H1 (cell line): Measurements from ENCODE around the gene KCTD15. TPM values are rescaled to one million over a fixed set of nuclear protein-coding genes. Genes with fewer than 3 reads are reported as not detected.

ENCODE experiments used
- BACH1 ChIP-seq: IDR thresholded peaks from 2 replicates; pipeline ENCODE4 v1.6.1; 2012; ENCODE audit warnings: low read length, improper control_type of control experiment
- CBX5 ChIP-seq: fragments of 300-800, 300-1000 bp; sonication (generic); IDR thresholded peaks from 2 replicates; pipeline ENCODE4 v1.7.1; 2016; ENCODE audit warnings: antibody characterized with exemption, low read length, low read depth
- GTF2F1 ChIP-seq: IDR thresholded peaks from 2 replicates; pipeline ENCODE4 v1.6.1; 2012; ENCODE audit warnings: low read depth, low read length, improper control_type of control experiment, borderline replicate concordance
- HDAC2 ChIP-seq, 2 experiments: fragments of 300-600 bp in 1 of 2; sonication (generic) in 1 of 2; IDR thresholded peaks; 2 replicates each; pipeline ENCODE4 v1.6.1; 2011 to 2012; ENCODE audit warnings: low read depth in 2 of 2, low read length in 2 of 2, mild to moderate bottlenecking in 2 of 2, moderate library complexity in 2 of 2, borderline replicate concordance in 1 of 2, inconsistent platforms in 1 of 2
- KDM1A ChIP-seq: fragments of 200-600, 300-600 bp; sonication (generic); IDR thresholded peaks from 2 replicates; pipeline ENCODE4 v1.7.1; 2016; ENCODE audit warnings: mild to moderate bottlenecking, low read length, borderline replicate concordance
- KDM4A ChIP-seq: IDR thresholded peaks from one replicate; pipeline ENCODE4 v1.7.1; 2012; ENCODE audit warnings: low read depth, mild to moderate bottlenecking, moderate library complexity, low read length, inconsistent platforms; ENCODE audit not compliant: severe bottlenecking
- NANOG ChIP-seq: IDR thresholded peaks from 2 replicates; pipeline ENCODE4 v1.6.1; 2011; ENCODE audit warnings: low read length, low read depth, mild to moderate bottlenecking, inconsistent platforms; ENCODE audit not compliant: insufficient read depth, poor library complexity, severe bottlenecking
- RNF2 ChIP-seq: fragments of 200-900, 300-1000 bp; sonication (generic); IDR thresholded peaks from 2 replicates; pipeline ENCODE4 v1.7.1; 2016; ENCODE audit warnings: borderline replicate concordance, low read depth, mild to moderate bottlenecking, antibody characterized with exemption, low read length; ENCODE audit not compliant: poor library complexity, severe bottlenecking; ENCODE audit errors: missing control alignments
- RXRA ChIP-seq: IDR thresholded peaks from 2 replicates; pipeline ENCODE4 v1.6.1; 2011; ENCODE audit warnings: low read depth, mild to moderate bottlenecking, low read length, moderate library complexity; ENCODE audit not compliant: insufficient read depth
- SRF ChIP-seq: IDR thresholded peaks from 2 replicates; pipeline ENCODE4 v1.6.1; 2011; ENCODE audit warnings: mild to moderate bottlenecking, low read depth, low read length, moderate library complexity
- SUZ12 ChIP-seq: fragments of 200-600 bp; sonication (generic); IDR thresholded peaks from 2 replicates; pipeline ENCODE4 v1.6.1; 2012; ENCODE audit warnings: mild to moderate bottlenecking, inconsistent platforms, low read length, moderate library complexity, mixed read lengths
- TBP ChIP-seq: IDR thresholded peaks from 2 replicates; pipeline ENCODE4 v1.6.1; 2011; ENCODE audit warnings: low read depth, low read length, improper control_type of control experiment
- TCF12 ChIP-seq: IDR thresholded peaks from 2 replicates; pipeline ENCODE4 v1.6.1; 2011; ENCODE audit warnings: low read depth, mild to moderate bottlenecking, low read length
- polyA plus RNA-seq, 7 experiments: library from polyadenylated mRNA; depleted of rRNA in 3 of 7; stranded (reverse) in 5 of 7; unstranded in 2 of 7; fragments of >200 nt in 5 of 7; fragments of 200-250 nt in 2 of 7; gene quantifications; 1 replicate in 5 of 7; 2 replicates in 1 of 7; 4 replicates in 1 of 7; pipeline versions ENCODE4 v1.2.1 to v1.2.3, GENCODE V29; 2011 to 2013; ENCODE audit warnings: missing spikeins in 2 of 7, mixed read lengths in 2 of 7
- total RNA-seq: library from RNA; stranded (reverse); fragmentation: NEBNext Ultra II Directional; extraction: Animal tissue kit (Norgen Biotek cat#: 25700); gene quantifications from 2 replicates; pipeline ENCODE4 v1.2.1, GENCODE V29; 2021
- TF ChIP-seq, protein P1 (sequence below): IDR thresholded peaks from 2 replicates; pipeline ENCODE4 v1.6.1; 2012; ENCODE audit warnings: inconsistent platforms
- TF ChIP-seq, protein P2 (sequence below), 3 experiments: IDR thresholded peaks; 1 replicate in 2 of 3; 2 replicates in 1 of 3; pipeline versions ENCODE4 v1.5.1 to v1.6.1; 2011; ENCODE audit warnings: low read length in 3 of 3, mild to moderate bottlenecking in 3 of 3, inconsistent platforms in 2 of 3, low read depth in 1 of 3, moderate library complexity in 1 of 3; ENCODE audit not compliant: insufficient read depth in 1 of 3; ENCODE audit errors: control extremely low read depth in 1 of 3
- TF ChIP-seq, protein P3 (sequence below): IDR thresholded peaks from 2 replicates; pipeline ENCODE4 v1.6.1; 2012; ENCODE audit warnings: inconsistent platforms
- TF ChIP-seq, protein P4 (sequence below): IDR thresholded peaks from 2 replicates; pipeline ENCODE4 v1.6.1; 2011; ENCODE audit warnings: low read length, improper control_type of control experiment

KCTD15 gene
- total and polyA plus RNA-seq, 2 of the 8 experiments (the other 6 are each of a cell fraction or from before 2014, with no cell fraction given): 25.1 to 27.0 TPM

DNA sequence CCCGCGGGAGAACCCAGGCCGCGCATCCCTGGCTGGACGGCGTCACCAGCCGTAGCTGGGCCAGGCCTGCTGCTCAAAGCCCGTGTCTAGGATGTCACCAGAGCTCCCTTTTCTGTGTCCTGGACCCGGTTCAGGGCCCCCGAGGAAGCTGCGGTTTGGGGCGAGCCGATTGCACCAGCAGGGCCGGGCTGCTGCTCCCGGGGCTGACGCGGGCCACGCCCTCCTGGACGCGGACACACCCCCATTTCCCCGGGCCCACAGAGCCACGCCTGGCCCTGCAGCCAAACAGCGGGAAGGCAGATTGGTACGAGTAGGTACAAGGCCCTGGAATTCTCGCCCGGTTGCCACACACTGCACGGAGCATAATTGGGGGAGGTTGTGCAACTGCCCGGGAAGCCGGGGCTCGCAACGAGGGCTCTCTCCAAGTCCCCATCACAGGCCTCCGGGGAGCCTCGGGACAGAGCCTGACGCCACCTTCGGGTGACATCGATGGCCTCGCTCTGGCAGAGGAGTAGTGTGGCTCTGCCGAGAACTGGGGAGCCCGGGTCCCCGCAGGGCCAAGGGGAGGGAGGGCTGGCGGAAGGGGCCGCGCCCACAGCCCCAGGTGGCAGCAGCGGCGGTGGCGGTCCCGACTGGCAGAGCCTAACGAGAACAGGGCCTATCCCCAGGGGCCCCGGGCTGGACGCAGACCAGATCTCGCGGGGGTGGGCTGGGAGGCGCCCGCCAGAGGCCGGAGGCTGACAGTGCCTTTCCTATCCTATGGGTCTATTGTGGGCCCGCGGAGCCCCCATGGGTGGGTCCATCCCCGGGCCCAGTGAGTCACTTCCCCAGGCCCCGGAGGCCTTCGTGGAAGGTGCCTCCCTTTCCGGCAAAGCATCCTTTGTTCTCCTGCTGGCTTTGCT is 23.5 kb downstream of the KCTD15 start (continued):
- TF ChIP-seq, protein P1, sequence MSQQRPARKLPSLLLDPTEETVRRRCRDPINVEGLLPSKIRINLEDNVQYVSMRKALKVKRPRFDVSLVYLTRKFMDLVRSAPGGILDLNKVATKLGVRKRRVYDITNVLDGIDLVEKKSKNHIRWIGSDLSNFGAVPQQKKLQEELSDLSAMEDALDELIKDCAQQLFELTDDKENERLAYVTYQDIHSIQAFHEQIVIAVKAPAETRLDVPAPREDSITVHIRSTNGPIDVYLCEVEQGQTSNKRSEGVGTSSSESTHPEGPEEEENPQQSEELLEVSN: 0 out of 2 replicates have a peak, but pooled peaks have one; percentile 37
- TF ChIP-seq GTF2F1 (no peak), NANOG (no peak), TBP (peak; percentile 29; the same call in 1 of the 2 replicates), KDM4A (peak; percentile 59), SUZ12 (no peak), CBX5 (no peak), SRF (no peak), BACH1 (no peak; the same call in 1 of the 2 replicates), RNF2 (no peak), HDAC2 (IDR thresholded peaks at IDR 0.05; ENCODE audit: borderline replicate concordance in 1 of 2, low read depth in 2 of 2, low read length in 2 of 2) (no peak), KDM1A (no peak), RXRA (no peak), TCF12 (no peak)
- TF ChIP-seq, protein P2, sequence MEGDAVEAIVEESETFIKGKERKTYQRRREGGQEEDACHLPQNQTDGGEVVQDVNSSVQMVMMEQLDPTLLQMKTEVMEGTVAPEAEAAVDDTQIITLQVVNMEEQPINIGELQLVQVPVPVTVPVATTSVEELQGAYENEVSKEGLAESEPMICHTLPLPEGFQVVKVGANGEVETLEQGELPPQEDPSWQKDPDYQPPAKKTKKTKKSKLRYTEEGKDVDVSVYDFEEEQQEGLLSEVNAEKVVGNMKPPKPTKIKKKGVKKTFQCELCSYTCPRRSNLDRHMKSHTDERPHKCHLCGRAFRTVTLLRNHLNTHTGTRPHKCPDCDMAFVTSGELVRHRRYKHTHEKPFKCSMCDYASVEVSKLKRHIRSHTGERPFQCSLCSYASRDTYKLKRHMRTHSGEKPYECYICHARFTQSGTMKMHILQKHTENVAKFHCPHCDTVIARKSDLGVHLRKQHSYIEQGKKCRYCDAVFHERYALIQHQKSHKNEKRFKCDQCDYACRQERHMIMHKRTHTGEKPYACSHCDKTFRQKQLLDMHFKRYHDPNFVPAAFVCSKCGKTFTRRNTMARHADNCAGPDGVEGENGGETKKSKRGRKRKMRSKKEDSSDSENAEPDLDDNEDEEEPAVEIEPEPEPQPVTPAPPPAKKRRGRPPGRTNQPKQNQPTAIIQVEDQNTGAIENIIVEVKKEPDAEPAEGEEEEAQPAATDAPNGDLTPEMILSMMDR (IDR thresholded peaks at IDR 0.05; ENCODE audit: control extremely low read depth in 1 of 3, insufficient read depth in 1 of 3, low read depth in 1 of 3, low read length in 3 of 3): no peak
- TF ChIP-seq, protein P3, sequence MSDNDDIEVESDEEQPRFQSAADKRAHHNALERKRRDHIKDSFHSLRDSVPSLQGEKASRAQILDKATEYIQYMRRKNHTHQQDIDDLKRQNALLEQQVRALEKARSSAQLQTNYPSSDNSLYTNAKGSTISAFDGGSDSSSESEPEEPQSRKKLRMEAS: peak; percentile 55
- TF ChIP-seq, protein P4, sequence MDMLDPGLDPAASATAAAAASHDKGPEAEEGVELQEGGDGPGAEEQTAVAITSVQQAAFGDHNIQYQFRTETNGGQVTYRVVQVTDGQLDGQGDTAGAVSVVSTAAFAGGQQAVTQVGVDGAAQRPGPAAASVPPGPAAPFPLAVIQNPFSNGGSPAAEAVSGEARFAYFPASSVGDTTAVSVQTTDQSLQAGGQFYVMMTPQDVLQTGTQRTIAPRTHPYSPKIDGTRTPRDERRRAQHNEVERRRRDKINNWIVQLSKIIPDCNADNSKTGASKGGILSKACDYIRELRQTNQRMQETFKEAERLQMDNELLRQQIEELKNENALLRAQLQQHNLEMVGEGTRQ: no peak
